Astrocyte of the hippocampus (primary cell): ENCODE data around the gene RPL3.
A peak's percentile ranks its signal among the peaks of the same experiment; 100 is the strongest.

Experiments
- DNase-seq: peaks from one replicate; pipeline ENCODE4 v3.0.0; 2011; ENCODE audit warnings: low read depth, low spot score

The RPL3 gene

GRCh38 chr22:39317084-39317774 lies 2.2 kb downstream of the RPL3 start:
- peak; percentile 36 for DNase-seq

GRCh38 chr22:39316440-39317083 lies 2.9 kb downstream of the RPL3 start:
- DNase-seq = peak; percentile 95

- no peak for DNase-seq
Measured at GRCh38 chr22:39315389-39315788, 4.0 kb downstream of the RPL3 start.

GRCh38 chr22:39314251-39314971 lies 5.0 kb downstream of the RPL3 start:
- DNase-seq = no peak

- DNase-seq = no peak
Measured at GRCh38 chr22:39313258-39314001, 6.0 kb downstream of the RPL3 start.

GRCh38 chr22:39312410-39312809 lies 7.0 kb downstream of the RPL3 start:
- no peak for DNase-seq

GRCh38 chr22:39311592-39312400 lies 7.6 kb downstream of the RPL3 start:
- DNase-seq = no peak

- peak; percentile 28 for DNase-seq
Measured at GRCh38 chr22:39309881-39310714, 9.3 kb downstream of the RPL3 start.

GRCh38 chr22:39309364-39309861 lies 10.0 kb downstream of the RPL3 start:
- peak; percentile 57 for DNase-seq

- peak; percentile 91 for DNase-seq
Measured at GRCh38 chr22:39308614-39309363, 10.6 kb downstream of the RPL3 start.

GRCh38 chr22:39306456-39307361 lies 12.7 kb downstream of the RPL3 start:
- DNase-seq = peak; percentile 28

- no peak for DNase-seq
Measured at GRCh38 chr22:39303892-39304671, 15.3 kb downstream of the RPL3 start.

- no peak for DNase-seq
Measured at GRCh38 chr22:39303358-39303757, 16.1 kb downstream of the RPL3 start.

GRCh38 chr22:39302431-39302960 lies 16.9 kb downstream of the RPL3 start:
- no peak for DNase-seq

GRCh38 chr22:39301926-39302325 lies 17.5 kb downstream of the RPL3 start:
- no peak for DNase-seq

GRCh38 chr22:39301108-39301507 lies 18.3 kb downstream of the RPL3 start:
- DNase-seq = no peak

- DNase-seq = peak; percentile 22
Measured at GRCh38 chr22:39300186-39300830, 19.1 kb downstream of the RPL3 start.
